ENCODE measurements around the gene ACTG2.

The ACTG2 gene

DNA sequence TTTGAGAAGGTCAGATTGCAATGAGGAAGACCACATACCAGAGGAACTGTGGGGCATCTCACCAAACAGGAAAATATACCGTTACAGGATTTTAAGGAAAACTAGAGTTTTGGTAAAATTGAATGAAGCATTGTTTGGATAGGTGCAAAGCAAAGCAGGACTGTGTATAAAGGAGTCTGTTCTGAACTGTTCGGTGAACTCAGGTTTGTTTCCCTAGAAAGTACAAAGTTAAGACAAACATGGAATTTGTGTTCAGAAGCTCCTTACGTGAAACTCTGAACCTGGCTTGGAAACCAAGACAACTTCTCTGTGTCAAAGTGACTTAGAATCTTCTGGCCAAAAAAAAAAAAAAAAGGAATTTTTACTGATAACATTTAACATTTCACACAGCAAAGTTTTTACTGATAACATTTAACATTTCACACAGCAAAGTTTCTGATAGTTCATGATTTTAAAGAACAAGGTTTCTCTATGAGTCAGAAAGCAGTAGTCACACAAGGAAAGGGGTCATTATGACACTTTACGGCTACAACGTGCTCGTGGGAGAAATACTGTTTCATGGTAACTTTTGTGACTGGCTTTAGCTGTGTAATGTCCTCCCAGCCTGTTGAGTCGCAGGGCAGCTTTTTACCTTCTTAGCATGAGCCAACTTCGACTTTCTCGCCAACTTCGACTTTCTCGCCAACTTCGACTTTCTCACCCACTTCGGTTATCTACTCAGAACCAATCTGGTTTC, 70.7 kb downstream of the ACTG2 start:
- no peak overlapping the region for H3K4me3 ChIP-seq (ENCODE audit: low read depth, low read length)
- TF ChIP-seq, protein P1, sequence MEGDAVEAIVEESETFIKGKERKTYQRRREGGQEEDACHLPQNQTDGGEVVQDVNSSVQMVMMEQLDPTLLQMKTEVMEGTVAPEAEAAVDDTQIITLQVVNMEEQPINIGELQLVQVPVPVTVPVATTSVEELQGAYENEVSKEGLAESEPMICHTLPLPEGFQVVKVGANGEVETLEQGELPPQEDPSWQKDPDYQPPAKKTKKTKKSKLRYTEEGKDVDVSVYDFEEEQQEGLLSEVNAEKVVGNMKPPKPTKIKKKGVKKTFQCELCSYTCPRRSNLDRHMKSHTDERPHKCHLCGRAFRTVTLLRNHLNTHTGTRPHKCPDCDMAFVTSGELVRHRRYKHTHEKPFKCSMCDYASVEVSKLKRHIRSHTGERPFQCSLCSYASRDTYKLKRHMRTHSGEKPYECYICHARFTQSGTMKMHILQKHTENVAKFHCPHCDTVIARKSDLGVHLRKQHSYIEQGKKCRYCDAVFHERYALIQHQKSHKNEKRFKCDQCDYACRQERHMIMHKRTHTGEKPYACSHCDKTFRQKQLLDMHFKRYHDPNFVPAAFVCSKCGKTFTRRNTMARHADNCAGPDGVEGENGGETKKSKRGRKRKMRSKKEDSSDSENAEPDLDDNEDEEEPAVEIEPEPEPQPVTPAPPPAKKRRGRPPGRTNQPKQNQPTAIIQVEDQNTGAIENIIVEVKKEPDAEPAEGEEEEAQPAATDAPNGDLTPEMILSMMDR (IDR thresholded peaks at IDR 0.05; ENCODE audit: low read depth, low read length), result no peak

- TF ChIP-seq, protein P1 (IDR thresholded peaks at IDR 0.05; ENCODE audit: low read depth, low read length), result no peak
- H3K4me3 ChIP-seq (ENCODE audit: low read depth, low read length), result no peak overlapping the region
Observed at GRCh38 chr2:73964223-73964622, 71.4 kb downstream of the ACTG2 start.

GRCh38 chr2:73965053-73965452, 72.2 kb downstream of the ACTG2 start:
- H3K4me3 ChIP-seq (ENCODE audit: low read depth, low read length), result no peak overlapping the region
- TF ChIP-seq, protein P1 (IDR thresholded peaks at IDR 0.05; ENCODE audit: low read depth, low read length), result no peak

DNA sequence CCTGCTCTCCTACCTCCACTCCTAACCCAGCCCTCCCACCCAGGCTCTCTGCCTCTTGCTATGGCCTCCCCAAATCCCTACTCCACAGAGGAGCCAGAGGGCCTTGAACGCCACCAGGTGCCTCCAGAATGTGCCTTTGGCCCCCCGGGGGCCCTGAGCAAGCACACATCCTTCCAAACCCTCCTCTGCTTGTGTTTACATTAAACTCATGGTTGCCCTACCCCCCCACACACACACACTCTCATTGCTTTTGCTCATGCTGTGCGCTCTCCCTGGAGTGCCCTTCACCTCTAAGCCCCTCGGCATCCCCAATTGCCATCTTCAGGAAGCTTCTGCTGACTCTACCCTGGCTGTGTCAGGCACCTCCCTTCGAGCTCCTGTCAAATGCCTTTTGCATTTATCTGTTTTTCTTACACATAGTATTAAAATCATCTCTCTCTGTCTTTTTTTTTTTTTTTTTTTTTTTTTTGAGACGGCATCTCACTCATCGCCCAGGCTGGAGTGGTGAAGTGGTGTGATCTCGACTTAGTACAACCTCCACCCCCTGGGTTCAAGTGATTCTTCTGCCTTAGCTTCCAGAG, 75.6 kb downstream of the ACTG2 start:
- H3K4me3 ChIP-seq (ENCODE audit: low read depth, low read length), result no peak overlapping the region
- TF ChIP-seq, protein P1 (IDR thresholded peaks at IDR 0.05; ENCODE audit: low read depth, low read length), result no peak

DNA sequence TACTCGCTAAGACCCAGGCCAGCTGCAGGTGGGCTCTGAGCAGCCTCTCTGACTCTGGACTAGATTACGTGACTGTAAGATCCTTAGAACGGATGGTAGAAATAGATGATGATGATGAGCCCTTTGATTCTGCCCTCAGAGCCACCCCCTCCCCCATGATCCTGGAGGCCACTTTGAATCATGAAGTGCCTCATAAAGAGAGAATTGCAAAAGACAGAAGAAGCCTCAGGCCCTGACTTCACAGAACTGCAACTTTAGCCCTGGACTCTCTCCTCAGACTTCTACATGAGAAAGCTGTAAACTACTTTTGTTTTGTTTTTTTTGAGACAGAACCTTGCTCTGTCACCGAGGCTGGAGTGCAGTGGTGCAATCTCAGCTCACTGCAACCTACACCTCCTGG, 76.5 kb downstream of the ACTG2 start:
- TF ChIP-seq, protein P1 (IDR thresholded peaks at IDR 0.05; ENCODE audit: low read depth, low read length), result no peak

More for the DNA sequence above, 76.5 kb downstream of the ACTG2 start:
- no peak overlapping the region for H3K4me3 ChIP-seq (ENCODE audit: low read depth, low read length)
